HG02943 (cell line): ENCODE measurements around the gene FGF13.

Experiments
- ATAC-seq: cut with Tn5 transposase; IDR thresholded peaks from one replicate; pipeline ENCODE4 v1.9.1; 2021; ENCODE audit warnings: mild to moderate bottlenecking, low read depth, moderate library complexity; ENCODE audit not compliant: unreplicated experiment

Gene FGF13

GRCh38 chrX:138711399-138712347 is at the start of gene FGF13:
Gene FGF13 (minus strand): TSS chrX:138711717. CDS start chrX:138711003, 714 bp downstream.
- no peak for ATAC-seq

- no peak for ATAC-seq
These were observed 47.9 kb upstream of the FGF13 start for GRCh38 chrX:138759217-138759943.

- no peak for ATAC-seq
These were observed 44.7 kb upstream of the FGF13 start for GRCh38 chrX:138756234-138756633.

GRCh38 chrX:138754861-138755260 is 43.3 kb upstream of the FGF13 start:
- no peak for ATAC-seq

GRCh38 chrX:138748480-138748879 is 37.0 kb upstream of the FGF13 start:
- no peak for ATAC-seq

- no peak for ATAC-seq
These were observed 33.7 kb upstream of the FGF13 start for GRCh38 chrX:138745196-138745595.

GRCh38 chrX:138742217-138742616 is 30.7 kb upstream of the FGF13 start:
- ATAC-seq: no peak

GRCh38 chrX:138740341-138740740 is 28.8 kb upstream of the FGF13 start:
- ATAC-seq: no peak

GRCh38 chrX:138723301-138723700 is 11.8 kb upstream of the FGF13 start:
- no peak for ATAC-seq

GRCh38 chrX:138719396-138719795 is 7.9 kb upstream of the FGF13 start:
- ATAC-seq: no peak

- ATAC-seq: no peak
These were observed 7.4 kb upstream of the FGF13 start for GRCh38 chrX:138718941-138719340.

GRCh38 chrX:138710866-138711341 is 613 bp downstream of the FGF13 start:
- no peak for ATAC-seq

GRCh38 chrX:138709886-138710791 is 1.4 kb downstream of the FGF13 start:
- ATAC-seq: no peak

GRCh38 chrX:138708268-138708667 is 3.2 kb downstream of the FGF13 start:
- no peak for ATAC-seq

- no peak for ATAC-seq
These were observed 6.9 kb downstream of the FGF13 start for GRCh38 chrX:138704596-138704995.

- no peak for ATAC-seq
These were observed 7.4 kb downstream of the FGF13 start for GRCh38 chrX:138704101-138704500.

GRCh38 chrX:138692591-138692990 is 18.9 kb downstream of the FGF13 start:
- ATAC-seq: no peak

- ATAC-seq: no peak
These were observed 20.3 kb downstream of the FGF13 start for GRCh38 chrX:138691186-138691585.

- no peak for ATAC-seq
These were observed 20.9 kb downstream of the FGF13 start for GRCh38 chrX:138690591-138690990.

GRCh38 chrX:138683600-138683999 is 27.9 kb downstream of the FGF13 start:
- no peak for ATAC-seq
